ENCODE results near the gene FBP1. TPM values are rescaled to one million over a fixed set of nuclear protein-coding genes. Genes with fewer than 3 reads are reported as not detected.

The FBP1 gene
- total and polyA plus RNA-seq, 7 experiments from 2014 or later: 0.15 to 26.1 (median 10.8) TPM

- no peak for ATAC-seq
- POLR2A ChIA-PET: interaction anchor here (0.8 kb wide), 2 partner anchors 10 to 450 kb away, joined by 3 to 5 read pairs; no protein-coding TSS in a partner anchor
- peaks cover 0 to 2% (median 0%) of the 10 kb centered on the region in 11 donors for H3K9me3 Mint-ChIP-seq
These were observed 40.3 kb upstream of the FBP1 start for GRCh38 chr9:94679587-94679986.

GRCh38 chr9:94677929-94678328 lies 38.6 kb upstream of the FBP1 start:
- intact Hi-C loops (cut with micrococcal nuclease): no loop called here
- Histone ChIP-seq H3K36me3 (ENCODE audit: control insufficient read depth in 2 of 3, insufficient read depth in 3 of 3, low read length in 3 of 3) (no peaks in the 10 kb centered on the region), H3K27ac (ENCODE audit: low read depth, low read length) (no peak overlapping the region), H3K9me3 (ENCODE audit: control insufficient read depth in 2 of 3, low read length in 3 of 3) (no peaks in the 10 kb centered on the region), H3K4me3 (ENCODE audit: low read length) (no peak overlapping the region), H3K4me1 (ENCODE audit: control insufficient read depth in 2 of 2, insufficient read depth in 2 of 2, low read length in 2 of 2) (no peaks in the 10 kb centered on the region), H3K27me3 (ENCODE audit: control insufficient read depth in 2 of 2, insufficient read depth in 2 of 2, low read length in 2 of 2) (no peaks in the 10 kb centered on the region)
- ChIA-PET POLR2A (interaction anchor here (1.4 kb wide), 1 partner anchor 22 kb away, joined by 3 read pairs; no protein-coding TSS in a partner anchor), CTCF (interaction anchor here (0.8 to 3.1 kb wide), 2 partner anchors 450 to 453 kb away, joined by 3 to 11 read pairs; no protein-coding TSS in a partner anchor)
- DNase-seq: no peak
- H3K9me3 Mint-ChIP-seq: peaks cover 0 to 2% (median 0%) of the 10 kb centered on the region in 11 donors
- H3K27ac Mint-ChIP-seq: no peak overlapping the region
- H3K4me1 Mint-ChIP-seq: no peaks in the 10 kb centered on the region
- no peak overlapping the region for H3K4me3 Mint-ChIP-seq
- peaks cover 0 to 44% (median 13%) of the 10 kb centered on the region in 5 donors for H3K27me3 Mint-ChIP-seq
- ATAC-seq: no peak
- no peaks in the 10 kb centered on the region for H3K36me3 Mint-ChIP-seq

More at GRCh38 chr9:94679587-94679986, 40.3 kb upstream of the FBP1 start:
- no peak overlapping the region for H3K27ac Mint-ChIP-seq
- H3K27me3 Mint-ChIP-seq: peaks cover 0 to 37% (median 13%) of the 10 kb centered on the region in 5 donors
- DNase-seq: no peak
- no peak overlapping the region for H3K27ac ChIP-seq (ENCODE audit: low read depth, low read length)
- H3K27me3 ChIP-seq (ENCODE audit: control insufficient read depth in 2 of 2, insufficient read depth in 2 of 2, low read length in 2 of 2): no peaks in the 10 kb centered on the region
- CTCF ChIA-PET: interaction anchor here (0.5 to 4.5 kb wide), 5 partner anchors 14 to 834 kb away, joined by 3 to 123 read pairs (median 4); no protein-coding TSS in a partner anchor
- no peaks in the 10 kb centered on the region for H3K4me1 ChIP-seq (ENCODE audit: control insufficient read depth in 2 of 2, insufficient read depth in 2 of 2, low read length in 2 of 2)
- intact Hi-C loops (cut with micrococcal nuclease): no loop called here
- H3K9me3 ChIP-seq (ENCODE audit: control insufficient read depth in 2 of 3, low read length in 3 of 3): no peaks in the 10 kb centered on the region
- H3K36me3 Mint-ChIP-seq: no peaks in the 10 kb centered on the region
- H3K4me3 Mint-ChIP-seq: no peak overlapping the region
- H3K4me1 Mint-ChIP-seq: no peaks in the 10 kb centered on the region
- no peak overlapping the region for H3K4me3 ChIP-seq (ENCODE audit: low read length)
- no peaks in the 10 kb centered on the region for H3K36me3 ChIP-seq (ENCODE audit: control insufficient read depth in 2 of 3, insufficient read depth in 3 of 3, low read length in 3 of 3)

GRCh38 chr9:94676446-94677131 lies 37.3 kb upstream of the FBP1 start:
- CTCF ChIA-PET: interaction anchor here (0.5 to 3.1 kb wide), 3 partner anchors 75 to 454 kb away, joined by 3 to 11 read pairs (median 3); no protein-coding TSS in a partner anchor
- no peaks in the 10 kb centered on the region for H3K27me3 ChIP-seq (ENCODE audit: control insufficient read depth in 2 of 2, insufficient read depth in 2 of 2, low read length in 2 of 2)

GRCh38 chr9:94675008-94675881 lies 35.9 kb upstream of the FBP1 start:
- Histone ChIP-seq H3K27ac (ENCODE audit: low read depth, low read length) (no peak overlapping the region), H3K4me1 (ENCODE audit: control insufficient read depth in 2 of 2, insufficient read depth in 2 of 2, low read length in 2 of 2) (no peaks in the 10 kb centered on the region), H3K36me3 (ENCODE audit: control insufficient read depth in 2 of 3, insufficient read depth in 3 of 3, low read length in 3 of 3) (no peaks in the 10 kb centered on the region), H3K27me3 (ENCODE audit: control insufficient read depth in 2 of 2, insufficient read depth in 2 of 2, low read length in 2 of 2) (no peaks in the 10 kb centered on the region), H3K9me3 (ENCODE audit: control insufficient read depth in 2 of 3, low read length in 3 of 3) (no peaks in the 10 kb centered on the region), H3K4me3 (ENCODE audit: low read length) (no peak overlapping the region)
- peaks cover 0 to 44% (median 13%) of the 10 kb centered on the region in 5 donors for H3K27me3 Mint-ChIP-seq
- H3K9me3 Mint-ChIP-seq: peaks cover 0 to 2% (median 0%) of the 10 kb centered on the region in 11 donors
- intact Hi-C loops (cut with micrococcal nuclease): no loop called here
- H3K4me1 Mint-ChIP-seq: peaks cover 0 to 3% (median 0%) of the 10 kb centered on the region in 7 donors
- H3K4me3 Mint-ChIP-seq: no peak overlapping the region
- no peaks in the 10 kb centered on the region for H3K36me3 Mint-ChIP-seq
- CTCF ChIA-PET: no interaction called here
- DNase-seq (no peak), ATAC-seq (no peak)
- POLR2A ChIA-PET: interaction anchor here (0.6 kb wide), 1 partner anchor 143 kb away, joined by 3 read pairs; no protein-coding TSS in a partner anchor
- no peak overlapping the region for H3K27ac Mint-ChIP-seq

More at GRCh38 chr9:94676446-94677131, 37.3 kb upstream of the FBP1 start:
- H3K4me1 Mint-ChIP-seq: no peaks in the 10 kb centered on the region
- peaks cover 0 to 2% (median 0%) of the 10 kb centered on the region in 11 donors for H3K9me3 Mint-ChIP-seq
- ATAC-seq (no peak), DNase-seq (no peak)
- intact Hi-C loops (cut with micrococcal nuclease): no loop called here
- Histone ChIP-seq H3K4me1 (ENCODE audit: control insufficient read depth in 2 of 2, insufficient read depth in 2 of 2, low read length in 2 of 2) (no peaks in the 10 kb centered on the region), H3K36me3 (ENCODE audit: control insufficient read depth in 2 of 3, insufficient read depth in 3 of 3, low read length in 3 of 3) (no peaks in the 10 kb centered on the region), H3K4me3 (ENCODE audit: low read length) (no peak overlapping the region), H3K9me3 (ENCODE audit: control insufficient read depth in 2 of 3, low read length in 3 of 3) (no peaks in the 10 kb centered on the region), H3K27ac (ENCODE audit: low read depth, low read length) (no peak overlapping the region)
- peaks cover 0 to 47% (median 13%) of the 10 kb centered on the region in 5 donors for H3K27me3 Mint-ChIP-seq
- H3K4me3 Mint-ChIP-seq: no peak overlapping the region
- POLR2A ChIA-PET: no interaction called here
- no peaks in the 10 kb centered on the region for H3K36me3 Mint-ChIP-seq
- H3K27ac Mint-ChIP-seq: no peak overlapping the region

- intact Hi-C loops (cut with micrococcal nuclease): no loop called here
- peaks cover 0 to 14% (median 3%) of the 10 kb centered on the region in 7 donors for H3K4me1 Mint-ChIP-seq
- H3K27me3 Mint-ChIP-seq: peaks cover 0 to 26% (median 4%) of the 10 kb centered on the region in 5 donors
- no peak overlapping the region for H3K27ac Mint-ChIP-seq
- Histone ChIP-seq H3K27me3 (ENCODE audit: control insufficient read depth in 2 of 2, insufficient read depth in 2 of 2, low read length in 2 of 2) (no peaks in the 10 kb centered on the region), H3K9me3 (ENCODE audit: control insufficient read depth in 2 of 3, low read length in 3 of 3) (no peaks in the 10 kb centered on the region), H3K4me1 (ENCODE audit: control insufficient read depth in 2 of 2, insufficient read depth in 2 of 2, low read length in 2 of 2) (no peaks in the 10 kb centered on the region), H3K27ac (ENCODE audit: low read depth, low read length) (no peak overlapping the region), H3K36me3 (ENCODE audit: control insufficient read depth in 2 of 3, insufficient read depth in 3 of 3, low read length in 3 of 3) (no peaks in the 10 kb centered on the region), H3K4me3 (ENCODE audit: low read length) (no peak overlapping the region)
- peaks cover 0 to 1% (median 0%) of the 10 kb centered on the region in 11 donors for H3K9me3 Mint-ChIP-seq
- H3K36me3 Mint-ChIP-seq: no peaks in the 10 kb centered on the region
- no peak overlapping the region for H3K4me3 Mint-ChIP-seq
- CTCF ChIA-PET: interaction anchor here (1.1 kb wide), 1 partner anchor 9 kb away, joined by 5 read pairs; no protein-coding TSS in a partner anchor
- DNase-seq: no peak
- ATAC-seq: no peak
- POLR2A ChIA-PET: no interaction called here
These were observed 33.6 kb upstream of the FBP1 start for GRCh38 chr9:94672811-94673487.
